ENCODE measurements around the gene ATAD3C. TPM values are rescaled to one million over a fixed set of nuclear protein-coding genes. Genes with fewer than 3 reads are reported as not detected.
"Not testable (repeated sequence)": the region's sequence is repeated elsewhere in the genome, so short reads cannot be mapped to it uniquely, and the experiment has no call there.

ATAD3C gene
- polyA plus RNA-seq, 1 of the 3 experiments (the other 2 are of a cell fraction), result 0.38 TPM

- Histone ChIP-seq H3K9me2 (no peaks in the 10 kb centered on the region), H3K4me1 (ENCODE audit: control insufficient read depth in 1 of 2, insufficient read depth in 2 of 2, low read depth in 1 of 2, low read length in 1 of 2) (no peaks in the 10 kb centered on the region), H3K9ac (no peak overlapping the region), H3K9me3 (no peaks in the 10 kb centered on the region), H3K36me3 (replicated peaks in 1 of 2; ENCODE audit: control insufficient read depth in 1 of 2, insufficient read depth in 2 of 2, low read length in 1 of 2) (peaks cover 29 to 31% of the 10 kb centered on the region in 2 experiments), H3F3A (replicated peaks; ENCODE audit: insufficient read depth) (no peaks in the 10 kb centered on the region), H3K27ac (ENCODE audit: low read depth in 2 of 2, low read length in 1 of 2) (no peak overlapping the region), H4K20me1 (ENCODE audit: insufficient read depth) (no peaks in the 10 kb centered on the region), H3K27me3 (ENCODE audit: insufficient read depth) (no peaks in the 10 kb centered on the region), H2AFZ (ENCODE audit: low read depth) (no peak overlapping the region), H3K4me2 (no peak overlapping the region), H3K4me3 (ENCODE audit: low read depth in 2 of 2, low read length in 1 of 2) (no peak overlapping the region), H3K79me2 (ENCODE audit: insufficient read depth) (no peaks in the 10 kb centered on the region)
- POLR2A ChIA-PET, result no interaction called here
- CTCF ChIA-PET, result interaction anchor here (1.4 to 2.2 kb wide), 2 partner anchors 13 to 14 kb away, joined by 5 to 6 read pairs; no protein-coding TSS in a partner anchor
- DNase-seq, result no peak
- TF ChIP-seq CHD2 (IDR thresholded peaks at IDR 0.05; ENCODE audit: low read length, partially characterized antibody) (no peak), USF1 (IDR thresholded peaks at IDR 0.05; ENCODE audit: borderline replicate concordance, low read depth) (no peak), FOXJ3 (CRISPR knock-in tag; IDR thresholded peaks at IDR 0.05) (no peak), SMC3 (IDR thresholded peaks at IDR 0.05; ENCODE audit: low read depth, low read length) (no peak), REST (IDR thresholded peaks at IDR 0.05; ENCODE audit: low read depth, low read length) (no peak), RFX5 (IDR thresholded peaks at IDR 0.05; ENCODE audit: low read length) (no peak), GATA2 (CRISPR knock-in tag; IDR thresholded peaks at IDR 0.05) (no peak), JUND (IDR thresholded peaks at IDR 0.05) (no peak), FOSL2 (IDR thresholded peaks at IDR 0.05; ENCODE audit: borderline replicate concordance, low read depth) (no peak), EZH2phosphoT487 (IDR thresholded peaks at IDR 0.05; ENCODE audit: borderline replicate concordance, low read depth) (no peak), USF2 (IDR thresholded peaks at IDR 0.05; ENCODE audit: borderline replicate concordance, low read depth, low read length) (no peak), POLR2AphosphoS5 (IDR thresholded peaks at IDR 0.05; ENCODE audit: low read depth, low read length) (no peak)
- 98% methylated on average over 8 of the region's 10 CpGs for WGBS (ENCODE audit: low lambda C conversion rate)
These were observed 42.1 kb downstream of the ATAD3C start for GRCh38 chr1:1491601-1492000.

- DNase-seq; H3F3A ChIP-seq (replicated peaks; ENCODE audit: insufficient read depth); H3K27ac ChIP-seq (ENCODE audit: low read depth in 2 of 2, low read length in 1 of 2); H3K9me2 ChIP-seq; POLR2A ChIA-PET; H3K4me3 ChIP-seq (ENCODE audit: low read depth in 2 of 2, low read length in 1 of 2); H3K9me3 ChIP-seq; H4K20me1 ChIP-seq (ENCODE audit: insufficient read depth); H3K79me2 ChIP-seq (ENCODE audit: insufficient read depth); H2AFZ ChIP-seq (ENCODE audit: low read depth); CTCF ChIA-PET; H3K4me1 ChIP-seq (ENCODE audit: control insufficient read depth in 1 of 2, insufficient read depth in 2 of 2, low read depth in 1 of 2, low read length in 1 of 2); H3K4me2 ChIP-seq; H3K9ac ChIP-seq; H3K27me3 ChIP-seq (ENCODE audit: insufficient read depth): not testable (repeated sequence)
- H3K36me3 ChIP-seq (replicated peaks in 1 of 2; ENCODE audit: control insufficient read depth in 1 of 2, insufficient read depth in 2 of 2, low read length in 1 of 2), result peaks cover 22 to 31% of the 10 kb centered on the region in 2 experiments
- no CpG with 5 or more reads among the region's 22 CpGs for WGBS (ENCODE audit: low lambda C conversion rate)
These were observed 44.8 kb downstream of the ATAD3C start for GRCh38 chr1:1494311-1494710.

GRCh38 chr1:1495461-1495975 lies 46.0 kb downstream of the ATAD3C start:
- DNase-seq; POLR2A ChIA-PET; H3K9ac ChIP-seq; H3K27ac ChIP-seq (ENCODE audit: low read depth in 2 of 2, low read length in 1 of 2); H3K4me1 ChIP-seq (ENCODE audit: control insufficient read depth in 1 of 2, insufficient read depth in 2 of 2, low read depth in 1 of 2, low read length in 1 of 2); H3K9me3 ChIP-seq; H4K20me1 ChIP-seq (ENCODE audit: insufficient read depth); CTCF ChIA-PET; H3K4me2 ChIP-seq; H3K4me3 ChIP-seq (ENCODE audit: low read depth in 2 of 2, low read length in 1 of 2); H2AFZ ChIP-seq (ENCODE audit: low read depth); H3K9me2 ChIP-seq; H3F3A ChIP-seq (replicated peaks; ENCODE audit: insufficient read depth); H3K27me3 ChIP-seq (ENCODE audit: insufficient read depth); H3K79me2 ChIP-seq (ENCODE audit: insufficient read depth): not testable (repeated sequence)
- WGBS (ENCODE audit: low lambda C conversion rate), result 91% methylated on average over 11 of the region's 18 CpGs
- peaks cover 13 to 31% of the 10 kb centered on the region in 2 experiments for H3K36me3 ChIP-seq (replicated peaks in 1 of 2; ENCODE audit: control insufficient read depth in 1 of 2, insufficient read depth in 2 of 2, low read length in 1 of 2)

Data from SK-N-SH (cell line).